Endodermal cell (in vitro differentiated cells): ENCODE data around the gene CYSLTR2. TPM values are rescaled to one million over a fixed set of nuclear protein-coding genes. Genes with fewer than 3 reads are reported as not detected.

ENCODE experiments used
- DNase-seq: peaks from one replicate; pipeline ENCODE4 v3.0.0-alpha.2; 2017
- H3K27ac ChIP-seq: 2 replicates; pipeline ENCODE4 v1.5.1; 2013; ENCODE audit warnings: mild to moderate bottlenecking, low read depth, low read length, moderate library complexity
- H3K27me3 ChIP-seq: 2 replicates; pipeline ENCODE4 v1.6.1; 2013; ENCODE audit warnings: mild to moderate bottlenecking, low read length, moderate library complexity; ENCODE audit not compliant: insufficient read depth, control insufficient read depth, poor library complexity, severe bottlenecking
- H3K36me3 ChIP-seq: 2 replicates; pipeline ENCODE4 v1.7.0; 2013; ENCODE audit warnings: mild to moderate bottlenecking, low read length, moderate library complexity; ENCODE audit not compliant: control insufficient read depth, insufficient read depth
- H3K4me1 ChIP-seq: one replicate; pipeline ENCODE4 v1.7.0; 2013; ENCODE audit warnings: low read length; ENCODE audit not compliant: control insufficient read depth, insufficient read depth
- H3K4me3 ChIP-seq: 2 replicates; pipeline ENCODE4 v1.5.1; 2013; ENCODE audit warnings: mild to moderate bottlenecking, low read length, moderate library complexity
- H3K9ac ChIP-seq: 2 replicates; pipeline ENCODE4 v1.6.1; 2013; ENCODE audit warnings: mild to moderate bottlenecking, low read length, moderate library complexity; ENCODE audit not compliant: poor library complexity, severe bottlenecking; ENCODE audit errors: extremely low read depth
- H3K9me3 ChIP-seq: 2 replicates; pipeline ENCODE4 v1.6.1; 2013; ENCODE audit warnings: mild to moderate bottlenecking, low read length, moderate library complexity; ENCODE audit not compliant: control insufficient read depth
- H3K27ac Mint-ChIP-seq: 2 replicates; pipeline ENCODE4 v1.8.0; 2020; ENCODE audit warnings: mixed read lengths
- H3K27me3 Mint-ChIP-seq: 2 replicates; pipeline ENCODE4 v1.8.0; 2021; ENCODE audit warnings: mild to moderate bottlenecking, mixed read lengths; ENCODE audit not compliant: insufficient read depth
- H3K36me3 Mint-ChIP-seq: 2 replicates; pipeline ENCODE4 v1.8.0; 2020; ENCODE audit warnings: low read depth, mixed read lengths
- H3K4me1 Mint-ChIP-seq: 2 replicates; pipeline ENCODE4 v1.8.0; 2020; ENCODE audit warnings: mixed read lengths
- H3K4me3 Mint-ChIP-seq: 2 replicates; pipeline ENCODE4 v1.8.0; 2020; ENCODE audit warnings: mild to moderate bottlenecking, moderate library complexity, mixed read lengths
- H3K9me3 Mint-ChIP-seq: 2 replicates; pipeline ENCODE4 v1.8.0; 2020; ENCODE audit warnings: mild to moderate bottlenecking, mixed read lengths
- CTCF ChIP-seq: fragments of 200-600 bp; sonication (generic); conservative IDR thresholded peaks from 2 replicates; pipeline ENCODE4 v1.5.0; 2021; ENCODE audit warnings: antibody characterized with exemption, mild to moderate bottlenecking
- WGBS, 2 experiments: methylation state at CpG; one replicate each; pipeline versions ENCODE4 v1.1.5 to v1.1.7; 2013; ENCODE audit warnings: missing lambda C conversion rate in 2 of 2, mixed read lengths in 1 of 2; ENCODE audit not compliant: insufficient coverage in 1 of 2, insufficient read length in 1 of 2; 5-methylcytosine and 5-hydroxymethylcytosine counted together
- total RNA-seq, 2 donors: library from RNA; stranded (reverse); fragmentation: NEBNext Ultra II Directional in 1 of 2; extraction: Animal tissue kit (Norgen Biotek cat#: 25700) in 1 of 2; gene quantifications; 2 replicates in 1 of 2; 3 replicates in 1 of 2; pipeline ENCODE4 v1.2.1, GENCODE V29; 2021

Gene CYSLTR2
- total RNA-seq, 2 donors from 2014 or later = not detected

DNA sequence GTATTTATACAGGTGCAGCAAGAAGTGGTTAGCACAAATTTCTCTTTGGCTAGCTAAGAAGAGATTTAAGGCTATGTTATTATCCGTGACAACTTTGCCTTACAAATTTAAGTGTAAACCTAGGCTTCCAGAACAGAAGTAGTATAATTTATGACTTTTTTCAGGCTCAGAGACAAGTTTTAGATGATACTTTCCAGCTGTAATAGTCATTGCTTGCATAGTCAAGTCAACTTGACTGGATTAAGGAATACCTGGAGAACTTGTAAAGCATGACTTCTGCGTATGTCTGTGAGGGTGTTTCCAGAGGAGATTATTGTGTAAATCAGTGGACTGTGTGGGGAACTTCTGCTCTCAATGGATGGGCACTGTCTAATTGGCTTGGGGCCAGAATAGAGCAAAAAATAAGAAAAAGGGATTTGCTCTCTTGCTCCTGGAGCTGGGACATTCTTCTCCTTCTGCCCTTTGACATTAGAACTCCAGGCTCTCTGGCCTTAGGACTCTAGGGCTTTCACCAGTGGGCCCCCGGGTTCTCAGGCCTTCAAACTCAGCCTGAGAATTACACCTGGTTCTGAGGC, 33.0 kb downstream of the CYSLTR2 start:
- H3K27me3 Mint-ChIP-seq = no peaks in the 10 kb centered on the region
- H3K4me3 Mint-ChIP-seq = no peak overlapping the region
- H3K27ac Mint-ChIP-seq = no peak overlapping the region
- H3K27ac ChIP-seq = no peak overlapping the region
- no peak for TF ChIP-seq CTCF
- no peaks in the 10 kb centered on the region for H3K4me1 ChIP-seq
- H3K9ac ChIP-seq = no peak overlapping the region
- no peak overlapping the region for H3K4me3 ChIP-seq
- WGBS, 2 experiments = 85 to 100% methylated on average over 2 to 3 of the region's 3 CpGs
- no peaks in the 10 kb centered on the region for H3K36me3 Mint-ChIP-seq
- DNase-seq = no peak
- H3K4me1 Mint-ChIP-seq = no peaks in the 10 kb centered on the region
- peaks cover 18% of the 10 kb centered on the region for H3K9me3 Mint-ChIP-seq
- H3K27me3 ChIP-seq = no peaks in the 10 kb centered on the region
- H3K9me3 ChIP-seq = peaks cover 12% of the 10 kb centered on the region
- no peaks in the 10 kb centered on the region for H3K36me3 ChIP-seq

DNA sequence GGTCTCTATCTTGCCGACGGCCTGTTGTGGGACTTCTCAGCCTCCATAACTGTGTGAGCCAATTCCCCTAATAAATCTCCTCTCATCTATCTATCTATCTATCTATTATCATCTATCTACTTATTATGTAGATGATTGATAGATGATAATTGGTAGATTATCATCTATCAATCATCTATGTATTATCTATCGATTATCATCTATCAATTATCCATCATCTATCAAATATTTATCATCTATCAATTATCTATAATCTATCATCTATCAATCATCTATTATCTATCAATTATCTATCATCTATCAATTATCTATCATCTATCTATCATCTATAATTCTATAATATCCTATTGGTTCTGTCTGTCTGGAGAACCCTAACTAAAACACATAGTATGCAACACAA, 33.5 kb downstream of the CYSLTR2 start:
- Mint-ChIP-seq H3K4me3 (no peak overlapping the region), H3K4me1 (no peaks in the 10 kb centered on the region), H3K36me3 (no peaks in the 10 kb centered on the region), H3K27me3 (no peaks in the 10 kb centered on the region), H3K9me3 (peaks cover 18% of the 10 kb centered on the region), H3K27ac (no peak overlapping the region)
- H3K36me3 ChIP-seq = no peaks in the 10 kb centered on the region
- no peaks in the 10 kb centered on the region for H3K27me3 ChIP-seq
- peaks cover 12% of the 10 kb centered on the region for H3K9me3 ChIP-seq
- no peak overlapping the region for H3K27ac ChIP-seq
- no peaks in the 10 kb centered on the region for H3K4me1 ChIP-seq
- no peak for DNase-seq
- no peak overlapping the region for H3K4me3 ChIP-seq
- no peak for TF ChIP-seq CTCF
- no peak overlapping the region for H3K9ac ChIP-seq
- 94 to 100% methylated on average over 1 to 3 of the region's 3 CpGs for WGBS, 2 experiments

GRCh38 chr13:48693998-48694397, 40.3 kb downstream of the CYSLTR2 start:
- no peak overlapping the region for H3K4me3 ChIP-seq
- no peaks in the 10 kb centered on the region for H3K4me1 Mint-ChIP-seq
- no peak overlapping the region for H3K9ac ChIP-seq
- no peaks in the 10 kb centered on the region for H3K4me1 ChIP-seq
- no peak overlapping the region for H3K4me3 Mint-ChIP-seq
- WGBS, 2 experiments = 92 to 94% methylated on average over 3 of the region's 3 CpGs
- H3K27ac ChIP-seq = no peak overlapping the region
- no peaks in the 10 kb centered on the region for H3K27me3 Mint-ChIP-seq
- H3K9me3 ChIP-seq = peaks cover 21% of the 10 kb centered on the region
- H3K36me3 ChIP-seq = no peaks in the 10 kb centered on the region
- no peaks in the 10 kb centered on the region for H3K27me3 ChIP-seq
- no peak overlapping the region for H3K27ac Mint-ChIP-seq
- no peak for DNase-seq
- TF ChIP-seq CTCF = no peak
- H3K36me3 Mint-ChIP-seq = no peaks in the 10 kb centered on the region
- peaks cover 44% of the 10 kb centered on the region for H3K9me3 Mint-ChIP-seq
